Prostate gland (tissue), 2 donors: Measurements from ENCODE around the gene RSPH9. TPM values are rescaled to one million over a fixed set of nuclear protein-coding genes. Genes with fewer than 3 reads are reported as not detected.
"Not testable (repeated sequence)": the region's sequence is repeated elsewhere in the genome, so short reads cannot be mapped to it uniquely, and the experiment has no call there.

Experiments used
- DNase-seq: peaks from one replicate; pipeline ENCODE4 v3.0.0-alpha.2; 2019; ENCODE audit warnings: low spot score
- H3K27ac ChIP-seq, 2 donors: fragments of 200-600 bp; sonication (generic); 2 replicates each; pipeline ENCODE4 v1.5.1; 2017 to 2019
- H3K27me3 ChIP-seq: fragments of 200-600 bp; sonication (generic); replicated peaks from 2 replicates; pipeline ENCODE4 v1.5.1; 2019; ENCODE audit not compliant: insufficient read depth
- H3K36me3 ChIP-seq, 2 donors: fragments of 200-600 bp; sonication (generic); 1 replicate in 1 of 2; 2 replicates in 1 of 2; pipeline versions ENCODE4 v1.5.1 to v1.8.1; 2017 to 2019
- H3K4me1 ChIP-seq: fragments of 200-600 bp; sonication (generic); replicated peaks from 2 replicates; pipeline ENCODE4 v1.5.1; 2019
- H3K4me3 ChIP-seq, 2 donors: fragments of 200-600 bp; sonication (generic); 2 replicates each; pipeline ENCODE4 v1.5.1; 2017 to 2019
- H3K9me3 ChIP-seq: fragments of 200-600 bp; sonication (generic); 2 replicates; pipeline ENCODE4 v1.5.1; 2017
- CTCF ChIP-seq, 4 experiments: fragments of 200-600 bp in 2 of 4; fragments of 450-650 bp in 2 of 4; sonication (generic) in 2 of 4; IDR thresholded peaks; 1 replicate in 3 of 4; 2 replicates in 1 of 4; pipeline ENCODE4 v1.5.1; 2016 to 2019; ENCODE audit warnings: antibody characterized with exemption in 4 of 4, mild to moderate bottlenecking in 2 of 4, moderate library complexity in 2 of 4
- POLR2A ChIP-seq: fragments of 450-650 bp; IDR thresholded peaks from one replicate; pipeline ENCODE4 v1.6.1; 2016; ENCODE audit warnings: antibody characterized with exemption, mild to moderate bottlenecking
- POLR2AphosphoS5 ChIP-seq: sonication (generic); formaldehyde crosslinking; IDR thresholded peaks from one replicate; pipeline ENCODE4 v1.6.1; 2017; ENCODE audit warnings: antibody characterized with exemption
- WGBS: methylation state at CpG from one replicate; pipeline ENCODE4 v1.1.5; 2018; 5-methylcytosine and 5-hydroxymethylcytosine counted together
- intact Hi-C: fragments of 100-400 bp; cut with DNase I; formaldehyde crosslinking; loops from one replicate; pipeline ENCODE4 v1.14.2; 2022
- total RNA-seq, 2 donors: library from RNA; depleted of rRNA; stranded (reverse); fragments of >200 nt; gene quantifications; one replicate each; pipeline ENCODE4 v1.1.0, GENCODE V29; 2016

RSPH9 gene
- total RNA-seq, 2 donors from 2014 or later = 0.23 to 1.9 TPM

DNA sequence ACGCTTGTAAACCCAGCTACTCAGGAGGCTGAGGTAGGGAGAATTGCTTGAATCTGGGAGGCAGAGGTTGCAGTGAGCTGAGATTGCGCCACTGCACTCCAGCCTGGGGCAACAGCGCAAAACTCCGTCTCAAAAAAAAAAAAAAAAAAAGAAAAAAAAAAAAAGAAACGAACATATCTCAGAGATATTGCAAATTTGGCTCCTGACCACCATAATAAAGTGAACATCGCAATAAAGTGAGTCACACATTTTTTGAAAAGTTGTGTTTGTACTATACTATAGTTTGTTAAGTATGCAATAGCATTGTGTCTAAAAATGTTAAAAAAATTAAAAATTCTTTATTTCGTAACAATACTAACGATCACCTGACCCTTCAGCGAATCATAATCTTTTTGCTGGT is 13.3 kb downstream of the RSPH9 start:
- TF ChIP-seq CTCF (IDR thresholded peaks at IDR 0.05) (no peak), POLR2A (no peak), POLR2AphosphoS5 (no peak)
- intact Hi-C loops = no loop called here
- no peaks in the 10 kb centered on the region for H3K9me3 ChIP-seq

DNA sequence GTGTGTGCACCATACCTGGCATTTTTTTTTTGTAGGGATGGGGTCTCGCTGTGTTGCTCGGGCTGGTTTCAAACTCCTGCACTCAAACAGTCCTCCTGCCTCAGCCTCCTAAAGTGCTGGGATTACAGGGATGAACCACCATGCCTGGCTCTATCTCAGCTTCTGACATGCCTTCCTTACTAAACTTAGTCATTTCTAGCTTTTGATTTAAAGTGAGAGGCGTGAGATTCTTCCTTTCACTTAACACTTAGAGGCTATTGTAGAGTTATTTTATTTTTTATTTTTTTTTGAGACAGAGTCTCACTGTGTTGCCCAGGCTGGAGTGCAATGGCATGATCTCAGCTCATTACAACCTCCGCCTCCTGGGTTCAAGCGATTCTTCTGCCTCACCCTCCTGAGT is 18.1 kb downstream of the RSPH9 start:
- intact Hi-C loops, H3K4me1 ChIP-seq, H3K27me3 ChIP-seq, DNase-seq, H3K4me3 ChIP-seq, H3K27ac ChIP-seq, H3K36me3 ChIP-seq, H3K9me3 ChIP-seq: not testable (repeated sequence)
- 94% methylated on average over 5 of the region's 5 CpGs for WGBS

More for the DNA sequence above, 13.3 kb downstream of the RSPH9 start:
- no peak for DNase-seq
- Histone ChIP-seq H3K4me1 (no peaks in the 10 kb centered on the region), H3K4me3 (no peak overlapping the region), H3K27ac (no peak overlapping the region), H3K36me3 (no peaks in the 10 kb centered on the region), H3K27me3 (no peaks in the 10 kb centered on the region)
- WGBS = 92% methylated on average over 9 of the region's 9 CpGs

DNA sequence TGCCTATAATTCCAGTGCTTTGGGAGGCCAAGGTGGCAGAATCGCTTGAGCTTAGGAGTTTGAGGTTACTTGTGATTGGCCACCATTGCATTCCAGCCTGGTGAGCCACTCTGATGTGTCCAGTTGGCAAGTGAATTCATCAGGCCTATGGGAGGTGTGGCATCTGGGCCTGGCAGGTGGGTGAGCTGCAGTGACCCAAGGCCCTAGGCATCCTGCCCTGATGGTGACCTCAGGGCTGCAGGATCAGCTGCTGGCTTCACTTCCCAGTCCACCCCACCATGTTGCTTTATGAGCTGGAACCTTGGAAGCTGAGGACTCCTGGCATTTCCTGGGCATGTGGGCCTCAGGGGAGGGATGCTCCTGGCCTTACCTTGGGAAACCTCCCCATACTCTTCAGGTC is 20.5 kb downstream of the RSPH9 start:
- peaks cover 13% of the 10 kb centered on the region for H3K4me1 ChIP-seq
- intact Hi-C loops = loop anchor here (5.0 kb wide), 1 partner anchor 102 kb away; no protein-coding TSS in a partner anchor
- H3K36me3 ChIP-seq = no peaks in the 10 kb centered on the region
- no peak overlapping the region for H3K27ac ChIP-seq
- TF ChIP-seq CTCF (IDR thresholded peaks at IDR 0.05) = no peak
- no peak for TF ChIP-seq POLR2AphosphoS5
- TF ChIP-seq POLR2A = no peak
- H3K4me3 ChIP-seq = no peak overlapping the region
- no peaks in the 10 kb centered on the region for H3K9me3 ChIP-seq
- H3K27me3 ChIP-seq = no peaks in the 10 kb centered on the region
- no peak for DNase-seq
- 86% methylated on average over 1 of the region's 1 CpG for WGBS

DNA sequence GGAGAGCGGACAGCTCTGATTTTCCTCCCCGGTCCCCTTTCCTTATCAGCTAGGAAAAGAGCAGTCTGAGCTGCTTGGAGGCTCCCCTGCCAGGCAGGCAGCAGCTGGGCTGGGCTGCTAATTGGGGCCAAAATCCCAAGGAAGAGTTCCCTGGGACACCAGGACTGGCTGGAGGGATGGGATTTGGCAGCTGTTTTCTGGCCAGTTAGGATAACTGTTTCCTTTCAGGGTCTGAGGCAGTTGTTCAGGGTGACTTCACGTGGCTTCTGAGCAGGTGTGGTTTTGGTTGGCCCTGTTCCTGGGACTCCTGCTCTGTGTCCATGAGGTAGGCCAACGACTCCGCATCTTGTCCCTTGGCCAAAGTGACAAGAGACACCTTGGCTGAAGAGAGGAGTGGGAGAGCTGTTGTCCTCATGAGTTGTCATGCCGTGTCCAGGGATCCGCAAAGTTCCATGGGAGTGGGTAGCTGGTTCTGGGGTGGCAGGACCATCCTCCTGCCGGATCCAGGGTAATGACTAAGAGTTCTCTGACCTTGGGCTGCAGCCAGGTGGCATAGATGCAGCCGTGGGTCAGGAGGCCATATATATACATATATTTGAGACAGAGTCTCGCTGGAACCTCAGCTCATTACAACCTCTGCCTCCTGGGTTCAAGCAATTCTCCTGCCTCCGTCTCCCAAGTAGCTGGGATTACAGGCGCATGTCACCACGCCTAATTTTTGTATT is 21.5 kb downstream of the RSPH9 start:
- Histone ChIP-seq H3K27ac (no peak overlapping the region), H3K4me1 (peaks cover 14% of the 10 kb centered on the region), H3K4me3 (no peak overlapping the region), H3K9me3 (no peaks in the 10 kb centered on the region), H3K27me3 (no peaks in the 10 kb centered on the region), H3K36me3 (no peaks in the 10 kb centered on the region)
- no peak for TF ChIP-seq POLR2A
- TF ChIP-seq CTCF (IDR thresholded peaks at IDR 0.05) = no peak
- no peak for TF ChIP-seq POLR2AphosphoS5
- DNase-seq = no peak
- intact Hi-C loops = loop anchor here (5.0 kb wide), 1 partner anchor 101 kb away; no protein-coding TSS in a partner anchor
- 64% methylated on average over 13 of the region's 13 CpGs for WGBS

DNA sequence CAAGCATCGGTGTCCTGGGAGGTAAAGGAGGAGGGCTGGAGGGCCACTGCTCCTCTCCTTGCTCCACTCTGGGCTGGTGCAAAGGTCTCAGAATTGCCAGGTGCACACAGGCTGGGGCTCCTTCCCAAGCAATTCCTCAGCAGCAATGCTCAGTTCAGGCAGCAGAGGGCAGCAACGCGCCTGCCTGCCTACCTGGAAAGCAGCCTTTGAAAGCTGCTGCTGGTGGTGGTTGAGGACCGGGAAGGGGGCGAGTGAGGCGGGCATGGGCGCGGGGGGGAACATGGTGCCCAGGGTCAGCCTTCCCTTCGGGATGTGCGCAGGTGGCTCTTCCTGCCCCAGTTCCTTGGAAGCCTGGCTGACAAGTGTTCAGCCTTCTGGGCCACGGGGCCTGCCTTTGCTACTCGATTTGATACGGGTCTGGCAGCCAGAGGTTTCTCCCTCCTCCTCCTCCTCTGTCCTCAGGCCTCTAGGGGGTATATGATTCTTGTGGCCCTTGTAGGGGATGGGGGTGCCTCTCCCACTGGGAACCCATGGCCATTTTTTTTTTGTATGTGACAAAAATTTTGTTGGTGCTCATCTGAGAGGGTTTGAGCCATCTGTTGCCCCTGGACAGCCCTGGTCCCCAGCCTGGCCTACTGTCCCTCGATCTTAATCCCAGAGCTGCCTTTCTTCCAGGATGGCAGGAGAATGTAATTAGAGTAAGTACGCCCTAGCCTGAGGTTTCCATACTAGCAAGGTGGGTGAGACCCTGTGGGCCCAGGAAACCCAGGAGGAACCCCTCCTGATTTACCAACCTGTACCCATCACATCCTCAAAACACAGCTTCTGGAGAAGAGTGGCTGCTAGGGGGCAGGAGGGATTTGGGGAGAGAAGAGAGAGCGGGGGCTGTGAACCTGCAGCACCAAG is 22.7 kb downstream of the RSPH9 start:
- peak; percentile 77 for DNase-seq
- Histone ChIP-seq H3K4me3 (no peak overlapping the region), H3K27ac (peak overlapping the region; percentile 33 to 73), H3K4me1 (peaks cover 15% of the 10 kb centered on the region), H3K36me3 (no peaks in the 10 kb centered on the region), H3K9me3 (no peaks in the 10 kb centered on the region), H3K27me3 (no peaks in the 10 kb centered on the region)
- intact Hi-C loops = loop anchor here (2.0 to 5.0 kb wide), 2 partner anchors 100 to 411 kb away; no protein-coding TSS in a partner anchor
- no peak for TF ChIP-seq POLR2A
- peak; percentile 81 to 96 (median 91) for TF ChIP-seq CTCF (IDR thresholded peaks at IDR 0.05)
- peak; percentile 68 for TF ChIP-seq POLR2AphosphoS5
- 9% methylated on average over 16 of the region's 16 CpGs for WGBS
